Stimulated activated CD8-positive, alpha-beta memory T cell treated with anti-CD3 and anti-CD28 coated beads, Interleukin-12 subunit alpha, Interleukin-12 subunit beta, amount 100 ng/mL, for 4 hours (primary cell): ENCODE measurements around the gene PGD.
"Not testable (repeated sequence)": the region's sequence is repeated elsewhere in the genome, so short reads cannot be mapped to it uniquely, and the experiment has no call there.

Experiments
- DNase-seq: peaks from one replicate; pipeline ENCODE4 v3.0.0-alpha.2; 2020; ENCODE audit warnings: low read depth

PGD gene

GRCh38 chr1:10399444-10399941 lies 629 bp downstream of the PGD start:
- DNase-seq: no peak

DNA sequence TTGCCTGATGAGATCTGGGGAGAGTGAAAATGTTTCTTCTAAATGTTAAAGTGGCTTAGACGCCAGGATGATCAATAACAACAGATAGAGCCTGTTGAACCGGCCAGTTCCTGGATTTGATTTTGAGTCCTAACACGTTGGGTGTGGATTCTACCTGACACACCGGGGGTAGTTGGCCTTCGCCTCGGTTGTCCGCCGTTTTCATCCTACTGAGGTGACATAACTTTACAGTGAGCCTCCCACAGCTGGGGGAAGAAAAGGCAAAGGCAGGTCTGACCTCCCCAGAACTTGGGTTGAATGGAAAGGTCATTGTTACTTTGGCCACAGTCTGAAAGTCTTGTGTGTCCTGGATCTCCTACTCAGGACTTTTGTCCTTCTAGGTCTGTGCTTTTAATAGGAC lies 1.1 kb downstream of the PGD start:
- no peak for DNase-seq

GRCh38 chr1:10401281-10401680 lies 2.4 kb downstream of the PGD start:
- DNase-seq: no peak

GRCh38 chr1:10402729-10403274 lies 3.9 kb downstream of the PGD start:
- DNase-seq: no peak

- DNase-seq: no peak
These were observed 8.3 kb downstream of the PGD start for GRCh38 chr1:10407201-10407600.

GRCh38 chr1:10415211-10415930 lies 16.5 kb downstream of the PGD start:
- no peak for DNase-seq

- not testable (repeated sequence) for DNase-seq
These were observed 17.1 kb downstream of the PGD start for GRCh38 chr1:10415967-10416366.

GRCh38 chr1:10418741-10419140 lies 19.9 kb downstream of the PGD start:
- DNase-seq: not testable (repeated sequence)

- DNase-seq: no peak
These were observed 20.5 kb downstream of the PGD start for GRCh38 chr1:10419351-10419750.

DNA sequence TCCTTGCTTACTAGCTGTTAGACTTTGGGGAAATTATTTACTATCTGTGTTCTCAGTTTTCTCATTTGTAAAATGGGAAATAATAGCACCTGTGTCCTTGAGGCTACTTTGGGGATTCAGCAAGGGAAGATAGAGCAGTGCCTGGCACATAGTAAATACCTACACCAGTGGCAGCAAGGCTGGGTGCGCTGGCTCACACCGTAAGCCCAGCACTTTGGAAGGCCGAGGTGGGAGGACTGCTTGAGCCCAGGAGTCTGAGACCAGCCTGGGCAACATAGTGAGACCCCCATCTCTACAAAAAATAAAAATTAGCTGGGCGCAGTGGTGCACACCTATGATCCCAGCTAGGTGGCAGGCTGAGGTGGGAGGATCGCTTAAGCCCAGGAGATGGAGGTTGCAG lies 22.8 kb downstream of the PGD start:
- DNase-seq: no peak

DNA sequence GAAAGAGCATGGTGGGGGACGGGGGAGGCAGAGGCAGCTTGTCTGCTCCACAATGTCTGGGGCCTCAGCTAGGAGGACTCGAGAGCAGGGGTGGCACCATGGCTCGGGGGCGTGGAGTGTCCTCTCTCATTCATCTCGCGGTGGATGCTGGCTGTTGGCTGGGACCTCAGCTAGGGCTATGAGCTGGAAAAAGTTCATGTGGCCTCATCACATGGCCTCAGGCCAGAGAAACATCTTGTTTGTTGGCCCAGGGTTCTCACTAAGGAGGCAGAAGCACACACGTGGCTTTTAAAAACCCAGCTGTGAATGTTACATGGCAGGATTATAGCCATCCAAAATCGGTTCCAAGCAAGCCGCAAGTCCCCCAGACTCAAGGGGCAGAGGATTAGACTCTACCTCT lies 25.2 kb downstream of the PGD start:
- DNase-seq: no peak

DNA sequence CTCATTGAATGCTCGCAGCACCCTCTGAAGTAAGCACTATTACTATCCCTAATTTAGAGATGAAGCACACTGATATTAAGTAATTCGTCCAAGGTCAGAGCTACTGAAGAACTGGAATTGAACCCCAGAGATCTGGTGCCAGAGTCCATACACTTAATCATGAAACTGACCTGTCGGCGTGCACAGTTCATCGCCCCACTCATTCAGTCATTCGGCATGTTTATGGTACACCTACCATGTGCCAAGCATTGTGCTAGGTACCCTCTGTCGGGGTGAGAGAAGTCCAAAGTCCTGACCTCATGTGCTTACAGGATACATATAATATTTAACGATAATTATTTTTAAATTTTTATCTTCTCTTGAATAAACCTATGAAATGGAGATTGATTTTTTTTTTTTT lies 25.8 kb downstream of the PGD start:
- no peak for DNase-seq

DNA sequence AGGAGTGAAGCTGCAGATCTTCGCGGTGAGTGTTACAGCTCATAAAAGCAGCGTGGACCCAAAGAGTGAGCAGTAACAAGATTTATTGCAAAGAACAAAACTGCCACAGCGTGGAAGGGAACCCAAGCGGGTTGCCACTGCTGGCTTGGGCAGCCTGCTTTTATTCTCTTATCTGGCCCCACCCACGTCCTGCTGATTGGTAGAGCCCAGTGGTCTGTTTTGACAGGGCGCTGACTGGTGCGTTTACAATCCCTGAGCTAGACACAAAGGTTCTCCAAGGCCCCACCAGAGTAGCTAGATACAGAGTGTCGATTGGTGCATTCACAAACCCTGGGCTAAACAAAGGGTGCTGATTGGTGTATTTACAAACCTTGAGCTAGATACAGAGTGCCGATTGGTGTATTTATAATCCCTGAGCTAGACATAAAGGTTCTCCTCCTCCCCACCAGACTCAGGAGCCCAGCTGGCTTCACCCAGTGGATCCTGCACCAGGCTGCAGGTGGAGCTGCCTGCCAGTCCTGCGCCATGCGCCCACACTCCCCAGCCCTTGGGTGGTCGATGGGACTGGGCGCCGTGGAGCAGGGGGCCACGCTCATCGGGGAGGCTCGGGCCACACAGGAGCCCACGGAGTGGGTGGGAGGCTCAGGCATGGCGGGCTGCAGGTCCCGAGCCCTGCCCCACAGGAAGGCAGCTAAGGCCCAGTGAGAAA lies 27.1 kb downstream of the PGD start:
- not testable (repeated sequence) for DNase-seq

GRCh38 chr1:10426535-10426848 lies 27.6 kb downstream of the PGD start:
- not testable (repeated sequence) for DNase-seq

DNA sequence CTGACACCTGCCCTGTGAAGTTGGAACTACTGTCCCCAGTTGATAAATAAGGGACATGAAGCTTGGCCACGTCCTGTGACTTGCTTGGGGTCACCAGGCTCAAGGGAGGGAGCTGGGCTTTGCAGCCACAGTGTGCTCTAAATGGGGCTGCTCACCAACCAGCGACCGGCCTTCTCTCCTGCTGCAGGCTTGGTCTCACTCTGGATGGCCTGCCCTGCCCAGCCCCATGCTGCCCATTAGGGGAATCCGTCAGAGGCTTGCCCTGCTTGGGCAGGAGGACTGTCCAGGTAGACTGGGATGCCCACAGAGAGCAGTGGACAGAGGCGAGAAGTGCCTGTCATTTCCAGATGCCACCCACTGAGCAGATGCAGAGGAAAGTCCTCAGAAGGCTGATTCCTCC lies 30.1 kb downstream of the PGD start:
- no peak for DNase-seq

- DNase-seq: no peak
These were observed 31.0 kb downstream of the PGD start for GRCh38 chr1:10429868-10430215.

- DNase-seq: peak; percentile 93
These were observed 31.6 kb downstream of the PGD start, which contains the start of gene CENPS for GRCh38 chr1:10430216-10431069. Gene CENPS (plus strand): TSS chr1:10430433. CDS start chr1:10430518, 85 bp downstream.

GRCh38 chr1:10431070-10431730 lies 32.3 kb downstream of the PGD start:
- no peak for DNase-seq

GRCh38 chr1:10432910-10433700 lies 34.2 kb downstream of the PGD start:
- DNase-seq: no peak

DNA sequence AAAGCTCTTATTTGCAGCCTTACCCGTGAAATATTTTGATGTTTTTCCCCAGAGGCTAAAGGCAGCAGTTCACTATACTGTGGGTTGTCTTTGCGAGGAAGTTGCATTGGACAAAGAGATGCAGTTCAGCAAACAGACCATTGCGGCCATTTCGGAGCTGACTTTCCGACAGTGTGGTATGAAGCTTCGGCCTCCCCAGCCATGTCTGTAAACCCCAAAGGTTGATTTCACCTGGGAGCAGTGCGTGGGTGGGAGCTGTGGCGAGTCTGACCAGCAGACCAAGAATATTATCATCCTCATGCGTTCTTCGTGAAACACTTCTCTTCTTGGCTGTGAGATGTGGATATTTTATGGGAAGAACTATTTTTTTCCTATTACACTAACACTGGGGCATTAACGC lies 34.9 kb downstream of the PGD start:
- no peak for DNase-seq

- DNase-seq: no peak
These were observed 35.7 kb downstream of the PGD start for GRCh38 chr1:10434590-10434989.
